Esophagus squamous epithelium (tissue), 5 donors: ENCODE measurements around the gene DLX3. TPM values are rescaled to one million over a fixed set of nuclear protein-coding genes. Genes with fewer than 3 reads are reported as not detected.

Source experiments
- DNase-seq: peaks from one replicate; lab custom pipeline; 2025; lab: John Stamatoyannopoulos, UW
- H3K27ac ChIP-seq, 4 donors: fragments of 200-600 bp; sonication (generic); one replicate each; pipeline ENCODE4 v1.5.1; 2016 to 2019; ENCODE audit warnings: mild to moderate bottlenecking in 1 of 4
- H3K27me3 ChIP-seq, 4 donors: fragments of 200-600 bp; sonication (generic); 1 replicate in 3 of 4; 2 replicates in 1 of 4; pipeline versions ENCODE4 v1.5.1 to v1.6.0; 2017 to 2021; ENCODE audit warnings: antibody characterized with exemption in 1 of 4
- H3K36me3 ChIP-seq, 3 donors: fragments of 200-600 bp; sonication (generic); one replicate each; pipeline ENCODE4 v1.5.1; 2016 to 2019
- H3K4me1 ChIP-seq, 3 donors: fragments of 200-600 bp; sonication (generic); one replicate each; pipeline ENCODE4 v1.5.1; 2017 to 2019
- H3K4me3 ChIP-seq, 4 donors: fragments of 200-600 bp; sonication (generic); 1 replicate in 3 of 4; 2 replicates in 1 of 4; pipeline ENCODE4 v1.5.1; 2016 to 2019; ENCODE audit warnings: mild to moderate bottlenecking in 2 of 4, moderate library complexity in 1 of 4
- H3K9me3 ChIP-seq, 3 donors: fragments of 200-600 bp; sonication (generic); one replicate each; pipeline ENCODE4 v1.5.1; 2016 to 2019
- POLR2A ChIP-seq, 4 donors: fragments of 450-650 bp; IDR thresholded peaks; one replicate each; pipeline ENCODE4 v1.6.1; 2017; ENCODE audit warnings: antibody characterized with exemption in 4 of 4, mild to moderate bottlenecking in 4 of 4, moderate library complexity in 3 of 4
- WGBS, 2 donors: methylation state at CpG; one replicate each; pipeline ENCODE4 v1.1.5; 2018; 5-methylcytosine and 5-hydroxymethylcytosine counted together
- intact Hi-C: fragments of 100-400 bp; cut with DNase I; formaldehyde crosslinking; loops from one replicate; pipeline ENCODE4 v1.15.0; 2022
- total RNA-seq, 4 donors: library from RNA; depleted of rRNA; stranded (reverse); fragments of >200 nt; gene quantifications; one replicate each; pipeline ENCODE4 v1.1.0, GENCODE V29; 2016
- TF ChIP-seq, protein P1 (sequence below), 6 experiments: fragments of 450-650 bp in 4 of 6; fragments of 200-600 bp in 2 of 6; sonication (generic) in 2 of 6; IDR thresholded peaks; one replicate each; pipeline ENCODE4 v1.5.1; 2016 to 2019; ENCODE audit warnings: antibody characterized with exemption in 6 of 6, mild to moderate bottlenecking in 4 of 6, moderate library complexity in 4 of 6
- donor health status: DM: yes; HTN: yes; CAD: no.

Gene DLX3
- total RNA-seq, 4 donors from 2014 or later: 0.76 to 2.0 (median 1.4) TPM

DNA sequence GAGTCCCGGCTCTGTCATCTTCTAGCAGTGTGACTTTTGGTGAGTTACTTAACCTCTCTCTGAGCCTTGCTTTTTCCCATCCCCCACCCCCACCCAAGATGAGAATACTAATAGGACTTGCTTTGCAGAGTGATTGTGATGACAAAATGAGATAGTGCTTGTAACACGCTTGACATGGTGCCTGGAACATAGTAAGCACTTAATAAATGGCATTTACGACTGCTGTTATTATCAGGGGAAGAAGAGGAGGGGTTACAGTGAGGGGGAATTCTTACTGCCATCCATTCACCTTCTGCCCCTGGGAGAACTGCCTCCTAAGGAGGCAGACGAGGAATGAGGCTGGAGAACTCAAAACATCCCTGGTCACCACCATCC lies 18.2 kb downstream of the DLX3 start:
- no peak overlapping the region for H3K27ac ChIP-seq
- no peak for DNase-seq
- 71 to 79% methylated on average over 4 of the region's 4 CpGs for WGBS, 2 donors
- H3K4me1 ChIP-seq: peaks cover 9 to 75% (median 25%) of the 10 kb centered on the region in 3 donors
- TF ChIP-seq, protein P1, sequence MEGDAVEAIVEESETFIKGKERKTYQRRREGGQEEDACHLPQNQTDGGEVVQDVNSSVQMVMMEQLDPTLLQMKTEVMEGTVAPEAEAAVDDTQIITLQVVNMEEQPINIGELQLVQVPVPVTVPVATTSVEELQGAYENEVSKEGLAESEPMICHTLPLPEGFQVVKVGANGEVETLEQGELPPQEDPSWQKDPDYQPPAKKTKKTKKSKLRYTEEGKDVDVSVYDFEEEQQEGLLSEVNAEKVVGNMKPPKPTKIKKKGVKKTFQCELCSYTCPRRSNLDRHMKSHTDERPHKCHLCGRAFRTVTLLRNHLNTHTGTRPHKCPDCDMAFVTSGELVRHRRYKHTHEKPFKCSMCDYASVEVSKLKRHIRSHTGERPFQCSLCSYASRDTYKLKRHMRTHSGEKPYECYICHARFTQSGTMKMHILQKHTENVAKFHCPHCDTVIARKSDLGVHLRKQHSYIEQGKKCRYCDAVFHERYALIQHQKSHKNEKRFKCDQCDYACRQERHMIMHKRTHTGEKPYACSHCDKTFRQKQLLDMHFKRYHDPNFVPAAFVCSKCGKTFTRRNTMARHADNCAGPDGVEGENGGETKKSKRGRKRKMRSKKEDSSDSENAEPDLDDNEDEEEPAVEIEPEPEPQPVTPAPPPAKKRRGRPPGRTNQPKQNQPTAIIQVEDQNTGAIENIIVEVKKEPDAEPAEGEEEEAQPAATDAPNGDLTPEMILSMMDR (IDR thresholded peaks at IDR 0.05): no peak
- no peak for TF ChIP-seq POLR2A (IDR thresholded peaks at IDR 0.05)
- intact Hi-C loops: no loop called here
- H3K27me3 ChIP-seq: peaks cover 6 to 96% (median 20%) of the 10 kb centered on the region in 4 donors
- H3K9me3 ChIP-seq: no peaks in the 10 kb centered on the region
- no peak overlapping the region for H3K4me3 ChIP-seq
- H3K36me3 ChIP-seq: no peaks in the 10 kb centered on the region

- 53 to 76% methylated on average over 2 to 3 of the region's 5 CpGs for WGBS, 2 donors
These were observed 18.7 kb downstream of the DLX3 start for GRCh38 chr17:49976163-49976827.

DNA sequence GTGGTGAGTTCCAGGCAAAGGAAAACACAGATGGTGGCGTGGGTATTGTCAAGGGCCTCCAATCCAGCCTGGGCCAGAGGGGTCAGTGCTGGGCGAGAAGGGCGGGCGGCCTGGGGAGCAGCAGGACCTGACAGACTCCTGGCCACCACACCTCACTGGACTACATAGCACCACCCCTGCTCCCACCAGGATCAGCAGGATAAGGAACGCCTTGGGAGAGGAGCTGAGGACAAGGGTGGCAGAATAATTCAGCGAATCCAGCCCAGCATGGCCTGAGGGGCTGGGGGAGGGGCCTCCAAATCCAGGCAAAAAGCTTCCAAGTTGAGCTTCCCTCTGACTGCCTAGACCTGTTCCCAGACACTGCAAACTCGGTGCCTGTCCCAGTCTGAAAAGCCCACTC lies 19.5 kb downstream of the DLX3 start:
- WGBS, 2 donors: 40 to 61% methylated on average over 2 to 6 of the region's 7 CpGs
- Histone ChIP-seq H3K4me3 (no peak overlapping the region), H3K9me3 (no peaks in the 10 kb centered on the region), H3K4me1 (peaks cover 15 to 70% (median 28%) of the 10 kb centered on the region in 3 donors), H3K36me3 (no peaks in the 10 kb centered on the region), H3K27ac (no peak overlapping the region), H3K27me3 (peaks cover 9 to 96% (median 32%) of the 10 kb centered on the region in 4 donors)
- DNase-seq: no peak
- no peak for TF ChIP-seq POLR2A (IDR thresholded peaks at IDR 0.05)
- TF ChIP-seq, protein P1 (IDR thresholded peaks at IDR 0.05): no peak
- intact Hi-C loops: no loop called here

More at GRCh38 chr17:49976163-49976827, 18.7 kb downstream of the DLX3 start:
- Histone ChIP-seq H3K9me3 (no peaks in the 10 kb centered on the region), H3K4me1 (peaks cover 14 to 77% (median 29%) of the 10 kb centered on the region in 3 donors), H3K27me3 (peaks cover 9 to 96% (median 25%) of the 10 kb centered on the region in 4 donors), H3K27ac (no peak overlapping the region), H3K36me3 (no peaks in the 10 kb centered on the region), H3K4me3 (no peak overlapping the region)
- intact Hi-C loops: no loop called here
- DNase-seq: no peak
- TF ChIP-seq, protein P1 (IDR thresholded peaks at IDR 0.05): no peak
- TF ChIP-seq POLR2A (IDR thresholded peaks at IDR 0.05): no peak

- WGBS, 2 donors: 53 to 67% methylated on average over 1 to 2 of the region's 2 CpGs
- TF ChIP-seq, protein P1 (IDR thresholded peaks at IDR 0.05): no peak
- TF ChIP-seq POLR2A (IDR thresholded peaks at IDR 0.05): no peak
- Histone ChIP-seq H3K4me1 (peaks cover 28 to 68% (median 29%) of the 10 kb centered on the region in 3 donors), H3K27ac (no peak overlapping the region), H3K36me3 (no peaks in the 10 kb centered on the region), H3K4me3 (no peak overlapping the region), H3K27me3 (peaks cover 9 to 96% (median 49%) of the 10 kb centered on the region in 4 donors), H3K9me3 (no peaks in the 10 kb centered on the region)
- no peak for DNase-seq
- intact Hi-C loops: no loop called here
These were observed 21.8 kb downstream of the DLX3 start for GRCh38 chr17:49973271-49973615.

DNA sequence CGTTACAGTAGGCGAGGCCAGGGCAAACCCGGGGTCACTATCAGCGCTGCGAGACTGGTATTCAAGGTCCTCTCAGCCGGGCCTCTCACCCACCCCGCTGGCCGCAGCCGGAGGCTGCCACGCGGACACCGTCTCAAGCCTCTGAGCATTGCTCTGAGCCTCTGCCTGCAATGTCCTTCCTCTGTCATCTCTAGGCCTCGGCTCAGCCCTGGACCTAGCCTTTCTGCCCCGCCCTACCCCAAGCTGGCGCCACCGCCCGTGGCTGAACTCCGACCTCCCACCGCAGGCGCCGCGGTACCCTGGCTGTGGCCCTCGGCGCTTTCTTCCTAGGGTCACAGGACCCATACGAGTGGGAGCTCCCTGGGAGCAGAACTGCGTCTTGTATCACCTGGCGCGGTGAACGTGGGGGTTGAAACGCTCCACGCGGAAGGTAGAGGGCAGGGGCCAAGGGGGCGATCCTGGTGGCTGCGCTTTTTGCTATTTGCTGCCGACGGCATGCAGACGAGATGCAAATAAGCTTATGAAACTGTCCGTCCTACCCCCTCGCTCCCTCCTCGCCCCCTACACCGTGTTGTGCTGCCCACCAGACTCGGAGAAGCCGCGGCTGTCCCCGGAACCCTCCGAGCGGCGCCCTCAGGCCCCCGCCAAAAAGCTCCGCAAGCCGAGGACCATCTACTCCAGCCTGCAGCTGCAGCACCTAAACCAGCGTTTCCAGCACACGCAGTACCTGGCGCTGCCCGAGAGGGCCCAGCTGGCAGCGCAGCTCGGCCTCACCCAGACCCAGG lies 22.3 kb downstream of the DLX3 start:
- no peaks in the 10 kb centered on the region for H3K36me3 ChIP-seq
- H3K27ac ChIP-seq: no peak overlapping the region
- H3K27me3 ChIP-seq: peaks cover 9 to 98% (median 49%) of the 10 kb centered on the region in 4 donors
- H3K4me3 ChIP-seq: peak overlapping the region in 1 of 4 donors; percentile 47
- peaks cover 29 to 65% (median 30%) of the 10 kb centered on the region in 3 donors for H3K4me1 ChIP-seq
- no peaks in the 10 kb centered on the region for H3K9me3 ChIP-seq
- intact Hi-C loops: no loop called here
- DNase-seq: no peak
- WGBS, 2 donors: 45 to 61% methylated on average over 33 to 35 of the region's 57 CpGs
- TF ChIP-seq, protein P1 (IDR thresholded peaks at IDR 0.05): no peak
- TF ChIP-seq POLR2A (IDR thresholded peaks at IDR 0.05): no peak
